Mucosa of descending colon (tissue), 3 donors: ENCODE data around the gene ARRB1. TPM values are rescaled to one million over a fixed set of nuclear protein-coding genes. Genes with fewer than 3 reads are reported as not detected.

Experiments used
- ATAC-seq: fragments of 200-7000 bp; cut with Tn5 transposase; one replicate; pipeline ENCODE4 v1.9.1; 2020; ENCODE audit warnings: mild to moderate bottlenecking, moderate library complexity
- DNase-seq, 3 donors: peaks; one replicate each; pipeline ENCODE4 v3.0.0-alpha.2; 2020
- H3K36me3 ChIP-seq: fragments of 200-600 bp; one replicate; pipeline ENCODE4 v1.8.0; 2021; ENCODE audit warnings: low read depth, mild to moderate bottlenecking
- H3K4me1 ChIP-seq: fragments of 200-600 bp; one replicate; pipeline ENCODE4 v1.8.0; 2021; ENCODE audit warnings: low read depth, mild to moderate bottlenecking
- H3K4me3 ChIP-seq: fragments of 200-600 bp; one replicate; pipeline ENCODE4 v1.8.0; 2021; ENCODE audit warnings: mild to moderate bottlenecking
- H3K9me3 ChIP-seq: fragments of 200-600 bp; one replicate; pipeline ENCODE4 v1.8.0; 2021; ENCODE audit warnings: mild to moderate bottlenecking
- intact Hi-C, 2 donors: fragments of 100-400 bp; cut with DNase I in 1 of 2; cut with micrococcal nuclease in 1 of 2; formaldehyde crosslinking; loops; one replicate each; pipeline versions ENCODE4 v1.11.0 to v1.11.1; 2022; cut with DNase I, micrococcal nuclease
- long read RNA-seq, 2 donors: library from polyadenylated mRNA; unstranded; transcript quantifications; one replicate each; pipeline ENCODE4 v2.0.0, GENCODE V29; 2019 to 2021
- total RNA-seq, 3 donors: library from RNA; stranded (reverse); fragmentation: NEBNext Ultra II Directional in 2 of 3; extraction: Animal tissue kit (Norgen Biotek cat#: 25700) in 2 of 3; gene quantifications; one replicate each; pipeline versions ENCODE4 v1.2.1 to v1.2.4, GENCODE V29; 2021 to 2023
- TF ChIP-seq, protein P1 (sequence below): fragments of 200-600 bp; IDR thresholded peaks from one replicate; pipeline ENCODE4 v1.8.0; 2022; ENCODE audit warnings: antibody characterized with exemption, mild to moderate bottlenecking
- donor health status: DM: no; HTN: no; CAD: no; lungs with moderate emphysema.
- donor health status: DM: no; HTN: no; CAD: no.
- donor health status: DM: no; HTN: yes; CAD: no.

Gene ARRB1
- total RNA-seq = 100 to 1,000 TPM in 2 of 3 donors, 10 to 100 TPM in 1; 76.7 to 128 (median 121) TPM
- long read RNA-seq, donor 1, transcript ARRB1-202 (16 exons, 3,336 nt) = minor isoform, 23 of 82 reads
- long read RNA-seq, donor 1, transcript ARRB1-201 (15 exons, 1,895 nt) = major isoform, 32 of 82 reads
- long read RNA-seq, donor 1, partial matches to known transcripts = 10 of 82 reads
- long read RNA-seq, donor 1, other reads (novel, unspliced or antisense) = 17 of 82 reads
- long read RNA-seq, donor 2, transcript ARRB1-201 (15 exons, 1,895 nt) = major isoform, 18 of 29 reads
- long read RNA-seq, donor 2, transcript ARRB1-202 (16 exons, 3,336 nt) = minor isoform, 6 of 29 reads
- long read RNA-seq, donor 2, partial matches to known transcripts = 1 of 29 reads
- long read RNA-seq, donor 2, other reads (novel, unspliced or antisense) = 4 of 29 reads

DNA sequence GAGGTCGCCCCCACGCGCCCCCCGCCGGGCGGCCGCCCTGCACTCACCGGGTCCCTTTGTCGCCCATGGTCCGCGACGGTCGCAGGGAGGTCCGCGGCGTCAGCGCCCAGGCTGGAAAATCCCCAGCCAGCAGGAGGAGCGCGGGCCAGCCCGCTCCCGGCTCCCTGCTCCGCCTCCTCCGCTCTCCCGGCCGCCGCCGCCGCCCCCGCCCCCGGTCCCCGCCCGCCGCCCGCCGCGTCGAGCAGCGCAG, at the start of gene ARRB1:
ARRB1 (minus strand) TSS at position 121 of the 250 bp plus-strand sequence; CDS start at position 67, 54 bp downstream.
- TF ChIP-seq, protein P1, sequence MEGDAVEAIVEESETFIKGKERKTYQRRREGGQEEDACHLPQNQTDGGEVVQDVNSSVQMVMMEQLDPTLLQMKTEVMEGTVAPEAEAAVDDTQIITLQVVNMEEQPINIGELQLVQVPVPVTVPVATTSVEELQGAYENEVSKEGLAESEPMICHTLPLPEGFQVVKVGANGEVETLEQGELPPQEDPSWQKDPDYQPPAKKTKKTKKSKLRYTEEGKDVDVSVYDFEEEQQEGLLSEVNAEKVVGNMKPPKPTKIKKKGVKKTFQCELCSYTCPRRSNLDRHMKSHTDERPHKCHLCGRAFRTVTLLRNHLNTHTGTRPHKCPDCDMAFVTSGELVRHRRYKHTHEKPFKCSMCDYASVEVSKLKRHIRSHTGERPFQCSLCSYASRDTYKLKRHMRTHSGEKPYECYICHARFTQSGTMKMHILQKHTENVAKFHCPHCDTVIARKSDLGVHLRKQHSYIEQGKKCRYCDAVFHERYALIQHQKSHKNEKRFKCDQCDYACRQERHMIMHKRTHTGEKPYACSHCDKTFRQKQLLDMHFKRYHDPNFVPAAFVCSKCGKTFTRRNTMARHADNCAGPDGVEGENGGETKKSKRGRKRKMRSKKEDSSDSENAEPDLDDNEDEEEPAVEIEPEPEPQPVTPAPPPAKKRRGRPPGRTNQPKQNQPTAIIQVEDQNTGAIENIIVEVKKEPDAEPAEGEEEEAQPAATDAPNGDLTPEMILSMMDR = peak; percentile 7

DNA sequence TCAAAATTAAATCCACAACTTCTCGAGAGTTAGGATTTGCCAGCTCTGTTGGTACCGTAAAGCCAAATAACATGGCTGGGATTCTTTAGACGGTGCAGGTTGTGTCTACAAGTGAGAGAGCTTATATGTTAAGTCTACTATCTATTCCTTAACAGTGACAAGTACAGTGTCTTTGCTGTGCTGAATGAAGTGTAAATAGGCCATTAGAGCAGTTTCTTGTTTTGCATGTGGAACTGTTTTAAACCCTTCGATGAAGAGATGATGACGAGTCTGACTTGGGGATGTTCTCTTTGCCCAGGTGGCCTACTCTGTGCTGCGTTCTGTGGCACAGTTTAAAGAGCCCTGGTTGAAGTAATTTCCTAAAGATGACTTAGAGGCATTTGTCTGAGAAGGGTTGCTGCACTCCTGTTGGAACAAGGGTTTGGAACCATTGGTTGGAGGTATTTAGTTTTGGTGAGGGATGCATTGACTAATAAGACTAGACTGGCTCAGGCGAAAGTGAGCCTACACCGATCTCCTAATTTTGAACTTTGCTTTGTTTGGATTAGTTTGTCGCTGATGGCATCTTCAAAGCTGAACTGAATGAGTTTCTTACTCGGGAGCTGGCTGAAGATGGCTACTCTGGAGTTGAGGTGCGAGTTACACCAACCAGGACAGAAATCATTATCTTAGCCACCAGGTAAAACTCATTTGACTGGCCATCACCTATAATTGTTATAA, 48.8 kb upstream of the ARRB1 start:
- peak; percentile 23 for ATAC-seq
- Histone ChIP-seq H3K9me3 (no peaks in the 10 kb centered on the region), H3K4me3 (peak overlapping the region; percentile 64), H3K4me1 (peaks cover 11% of the 10 kb centered on the region), H3K36me3 (peaks cover 19% of the 10 kb centered on the region)
- DNase-seq = no peak
- intact Hi-C loops = no loop called here
- TF ChIP-seq, protein P1 = no peak

More for the DNA sequence above, at the start of gene ARRB1:
- peak within 1 kb of the TSS; percentile 68 for H3K4me3 ChIP-seq
- H3K4me1 ChIP-seq = peaks cover 42% of the 10 kb centered on the region
- DNase-seq (peak in 1 of 3 donors; percentile 80), ATAC-seq (peak; percentile 84)
- no peaks in the 10 kb centered on the region for H3K36me3 ChIP-seq
- no peaks in the 10 kb centered on the region for H3K9me3 ChIP-seq
- intact Hi-C loops = no loop called here

- intact Hi-C loops = no loop called here
- TF ChIP-seq, protein P1 = no peak
- Histone ChIP-seq H3K9me3 (no peaks in the 10 kb centered on the region), H3K4me3 (peak within 1 kb of the TSS; percentile 64), H3K36me3 (peaks cover 12% of the 10 kb centered on the region), H3K4me1 (peaks cover 11% of the 10 kb centered on the region)
- ATAC-seq (peak; percentile 98), DNase-seq (peak; percentile 93 to 95 (median 94))
These were observed 48.1 kb upstream of the ARRB1 start, which contains the start of gene RPS3 for GRCh38 chr11:75399344-75400145. TSS of gene RPS3 (plus strand) at chr11:75399518. CDS start at chr11:75399548, 30 bp downstream.

DNA sequence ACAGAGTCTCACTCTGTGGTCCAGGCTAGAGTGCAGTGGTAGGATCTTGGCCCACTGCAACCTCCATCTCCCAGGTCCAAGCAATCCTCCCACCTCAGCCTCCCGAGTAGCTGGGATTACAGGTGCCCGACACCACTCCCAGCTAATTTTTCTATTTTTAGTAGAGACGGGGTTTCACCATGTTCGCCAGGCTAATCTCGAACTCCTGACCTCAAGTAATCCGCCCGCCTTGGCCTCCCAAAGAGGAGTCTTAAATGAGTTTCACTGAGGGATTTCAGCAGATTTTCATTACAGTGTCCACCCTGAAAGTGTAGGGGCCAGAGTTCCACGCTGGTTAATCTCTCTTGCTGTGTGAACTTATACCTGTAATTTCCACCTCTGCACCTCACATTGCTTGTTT, 47.4 kb upstream of the ARRB1 start:
- H3K36me3 ChIP-seq = peaks cover 8% of the 10 kb centered on the region
- TF ChIP-seq, protein P1 = no peak
- no peak overlapping the region for H3K4me3 ChIP-seq
- intact Hi-C loops = no loop called here
- H3K9me3 ChIP-seq = no peaks in the 10 kb centered on the region
- DNase-seq (no peak), ATAC-seq (no peak)
- H3K4me1 ChIP-seq = peaks cover 11% of the 10 kb centered on the region

DNA sequence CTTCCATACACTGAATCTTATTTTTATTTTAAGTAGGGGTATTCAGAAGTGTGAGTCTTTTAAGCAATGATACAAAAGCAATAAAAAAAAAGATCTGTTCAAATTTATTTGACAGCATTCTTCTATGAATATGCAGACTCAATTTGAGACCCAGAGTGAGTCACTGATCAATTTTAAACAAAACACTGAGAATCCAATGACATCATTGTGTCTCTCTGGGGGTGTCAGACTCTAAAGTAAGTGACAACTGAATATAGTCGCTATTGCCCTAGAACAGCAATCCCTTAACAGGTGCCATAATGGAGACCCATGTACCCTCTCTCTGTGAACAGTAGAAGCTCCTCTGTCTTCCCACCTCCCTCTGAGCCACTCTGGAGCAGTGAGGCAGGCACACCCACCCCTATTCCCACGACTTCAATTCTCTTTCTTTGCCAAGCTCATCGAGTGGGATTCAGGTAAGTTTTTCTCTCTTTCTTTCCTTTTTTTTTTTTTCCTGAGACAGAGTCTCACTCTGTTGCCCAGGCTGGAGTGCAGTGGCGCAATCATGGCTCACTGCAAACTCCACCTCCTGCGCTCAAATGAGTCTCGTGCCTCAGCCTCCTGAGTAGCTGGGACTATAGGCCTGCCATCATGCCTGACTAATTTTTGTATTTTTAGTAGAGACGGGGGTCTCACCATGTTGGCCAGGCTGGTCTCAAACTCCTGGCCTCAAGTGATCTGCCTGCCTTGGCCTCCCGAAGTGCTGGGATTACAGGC, 42.8 kb upstream of the ARRB1 start:
- H3K9me3 ChIP-seq = no peaks in the 10 kb centered on the region
- no peak for DNase-seq
- H3K36me3 ChIP-seq = no peaks in the 10 kb centered on the region
- H3K4me3 ChIP-seq = no peak overlapping the region
- no peak for ATAC-seq
- TF ChIP-seq, protein P1 = no peak
- intact Hi-C loops = no loop called here
- no peaks in the 10 kb centered on the region for H3K4me1 ChIP-seq
